NCI-H1092 treated with DMSO at 0.1 percent for 48 hours (cell line): ENCODE results near the gene CLEC16A.

Source experiments
- DNase-seq: peaks from one replicate; lab custom pipeline; 2025; lab: John Stamatoyannopoulos, UW

Gene CLEC16A

DNA sequence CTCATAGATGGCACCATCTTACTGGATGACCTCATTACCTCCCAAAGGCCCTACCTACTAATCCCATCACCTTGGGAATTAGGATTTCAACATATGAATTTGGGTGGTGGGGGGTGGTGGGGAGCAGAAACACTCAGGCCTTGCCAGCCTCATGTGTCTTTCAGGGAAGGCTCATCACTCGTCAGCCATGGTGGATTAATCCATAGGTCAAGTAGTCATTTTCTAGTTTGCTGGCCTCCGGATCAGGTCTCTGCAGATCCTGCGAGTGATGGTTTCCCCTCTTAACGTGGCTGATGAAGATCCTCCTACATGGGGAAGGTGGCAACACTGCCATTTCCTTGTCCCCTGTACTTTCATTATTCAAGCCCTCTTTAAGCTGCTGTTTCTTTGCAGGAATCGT is 101.1 kb downstream of the CLEC16A start:
- DNase-seq: no peak

DNA sequence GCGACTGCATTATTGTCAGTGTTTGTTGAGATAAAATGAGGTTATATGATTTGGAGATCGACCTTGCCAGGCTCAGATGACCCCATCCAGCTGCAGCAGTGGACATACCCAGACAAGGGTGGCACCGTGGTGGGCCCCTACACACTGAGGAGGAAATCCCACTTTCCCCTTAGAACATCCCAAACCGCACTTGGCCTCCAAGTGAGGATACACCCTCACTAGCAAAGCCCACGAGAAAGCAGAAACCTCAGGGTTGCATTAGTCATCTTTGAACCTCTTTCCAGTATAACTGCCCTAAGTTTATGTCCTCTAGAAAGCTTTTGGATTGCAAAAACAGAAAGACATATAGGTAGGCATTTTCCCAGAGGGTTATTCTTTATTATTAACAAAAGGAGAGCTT is 101.5 kb downstream of the CLEC16A start:
- no peak for DNase-seq

DNA sequence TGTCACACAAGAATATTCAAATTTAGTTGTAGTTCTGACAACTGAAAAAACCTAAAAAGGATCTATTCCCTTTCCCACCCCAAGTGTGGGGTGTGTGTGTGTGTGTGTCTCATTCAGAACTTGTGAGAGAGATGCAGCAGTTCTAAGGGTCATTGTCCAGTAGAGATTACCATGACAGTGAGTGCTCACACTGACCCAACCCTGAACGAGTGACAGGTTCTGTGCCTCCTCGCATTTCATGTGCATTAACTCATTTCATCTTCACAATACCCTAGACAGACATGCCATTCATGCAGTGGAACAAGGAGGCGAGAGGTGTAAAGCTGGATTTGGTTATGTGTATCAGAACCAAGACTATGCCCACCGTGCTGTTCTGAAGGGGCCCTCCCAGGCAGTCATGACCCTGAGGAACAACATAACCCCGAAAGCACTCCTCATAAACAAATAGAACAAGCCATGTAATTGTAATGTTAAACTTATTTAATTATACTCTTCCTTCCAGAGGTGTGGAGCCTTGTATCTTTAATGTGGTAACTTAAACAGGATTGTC is 102.1 kb downstream of the CLEC16A start:
- DNase-seq: no peak

DNA sequence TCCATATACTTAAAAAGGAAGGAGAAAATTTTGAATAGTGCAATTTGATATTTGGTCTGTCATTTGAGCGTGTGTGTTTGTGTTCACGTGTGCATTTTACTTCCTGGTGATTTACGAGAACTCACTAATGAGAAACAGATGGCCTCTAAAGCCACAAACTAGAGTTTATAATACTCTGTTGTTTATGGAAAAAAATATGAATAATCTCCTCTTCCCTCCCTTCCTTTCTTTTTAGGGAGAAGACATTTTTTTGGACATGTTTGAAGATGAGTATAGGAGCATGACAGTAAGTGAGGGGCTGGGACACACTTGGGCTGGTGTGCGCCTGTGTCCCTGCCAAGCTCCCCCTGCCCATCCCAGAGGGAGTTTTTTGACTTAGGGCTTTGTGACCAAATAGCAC is 102.7 kb downstream of the CLEC16A start:
- no peak for DNase-seq

DNA sequence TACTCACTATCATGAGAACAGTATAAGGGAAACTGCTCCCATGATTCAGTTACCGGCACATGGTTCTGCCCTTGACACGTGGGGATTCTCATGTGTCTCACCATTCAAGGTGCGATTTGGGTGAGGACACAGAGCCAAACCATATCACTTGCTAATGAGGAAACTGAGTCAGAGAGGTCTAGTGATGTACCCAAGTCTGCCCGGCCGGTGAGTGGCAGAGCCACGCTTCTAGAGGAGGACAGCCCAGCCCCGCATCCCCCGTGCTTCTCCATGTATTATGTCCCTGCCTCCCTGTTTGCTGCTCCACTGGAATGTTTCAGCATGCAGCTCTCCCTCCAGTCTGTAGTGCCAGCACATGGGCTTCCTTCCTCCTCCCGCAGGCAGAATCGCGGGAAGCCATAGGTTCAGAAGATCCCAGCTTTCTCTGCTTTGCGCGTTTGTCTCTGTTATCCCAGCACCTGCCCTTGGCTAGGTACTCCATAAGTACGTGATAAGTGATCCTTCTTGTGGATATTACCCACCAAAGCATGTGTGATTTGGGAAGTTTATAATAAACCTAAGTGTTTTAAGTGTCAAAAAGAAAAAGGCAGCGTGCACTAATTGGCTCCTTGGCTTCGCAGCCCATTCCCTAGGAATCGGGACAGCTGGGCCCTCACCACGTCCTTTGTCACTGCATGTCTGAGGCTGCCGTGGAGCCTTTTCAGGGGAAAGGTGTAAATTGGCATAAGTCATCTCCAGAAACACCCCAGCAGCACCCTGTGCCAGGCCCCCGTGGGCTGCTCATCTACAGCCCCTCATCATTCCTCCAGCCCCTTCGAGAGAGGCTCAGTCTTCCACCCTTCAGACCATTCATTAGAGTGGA is 103.8 kb downstream of the CLEC16A start:
- DNase-seq: no peak

DNA sequence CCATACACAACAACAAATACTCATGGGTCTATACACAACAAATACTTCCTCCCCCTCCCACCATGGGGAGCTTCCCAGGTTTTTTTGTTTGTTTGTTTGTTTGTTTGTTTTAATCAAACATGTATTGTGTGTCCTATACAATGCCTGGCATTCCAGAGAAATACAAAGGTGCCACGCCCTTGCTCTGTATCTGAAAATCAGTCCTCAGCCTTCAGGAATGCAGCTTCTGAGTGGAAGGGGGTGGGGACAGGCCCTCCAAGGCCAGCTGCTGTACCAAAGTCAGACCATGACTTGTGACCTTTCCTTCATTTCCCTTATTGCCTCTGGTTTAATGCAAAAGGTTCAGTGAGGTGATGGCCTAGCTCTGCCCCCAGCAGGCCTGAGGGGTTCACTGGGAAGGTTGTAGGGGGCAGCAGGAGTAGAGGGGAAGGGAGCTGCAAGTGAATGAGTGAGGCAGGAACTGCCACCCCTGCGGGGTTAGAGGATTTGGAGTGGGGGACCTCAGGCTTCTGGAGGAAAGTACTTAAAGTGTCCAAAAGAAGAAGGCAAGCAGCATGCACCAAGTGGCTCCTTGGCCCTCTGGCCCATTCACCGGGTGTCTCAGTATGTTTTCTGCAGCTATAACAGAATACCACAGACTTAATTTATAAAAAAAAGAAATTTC is 105.2 kb downstream of the CLEC16A start:
- no peak for DNase-seq

DNA sequence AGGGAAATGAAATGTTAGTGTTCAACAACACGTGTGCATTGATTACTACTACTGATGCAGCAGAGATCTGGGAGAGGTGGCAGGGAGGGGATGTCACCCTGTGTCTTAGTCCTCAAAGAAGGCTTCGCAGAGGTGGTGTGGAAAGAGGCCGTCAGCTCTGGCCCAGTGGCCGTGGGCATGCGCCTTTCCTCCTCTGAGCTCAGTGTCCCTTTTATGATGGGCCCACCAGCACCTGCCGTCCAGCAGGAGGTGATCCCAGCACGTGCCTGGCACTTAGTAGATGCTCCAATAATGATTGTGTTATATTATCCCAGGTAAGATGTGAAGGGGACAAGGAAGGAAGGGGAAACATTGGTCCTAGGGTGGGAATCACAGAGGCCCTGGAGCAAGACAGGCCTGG is 106.2 kb downstream of the CLEC16A start:
- DNase-seq: no peak

DNA sequence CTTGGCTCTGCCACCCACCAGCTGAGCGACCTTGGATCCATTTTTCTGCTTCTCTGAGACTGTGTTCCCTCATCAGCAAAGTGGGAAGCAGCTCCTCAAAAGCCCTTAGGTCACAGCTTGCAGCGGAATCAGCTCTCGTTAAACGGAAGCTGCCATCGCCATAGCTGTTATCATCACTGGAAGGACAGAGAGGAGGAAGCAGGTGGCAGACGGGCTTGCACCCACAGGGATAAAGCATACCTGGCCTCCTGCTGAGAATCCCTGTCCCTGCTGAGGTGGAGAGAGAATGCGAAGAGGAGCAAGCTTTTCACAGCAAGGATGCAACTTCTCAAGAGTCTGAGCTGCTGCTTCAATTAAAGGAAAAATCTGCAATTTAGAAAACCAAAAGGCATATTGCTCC is 106.6 kb downstream of the CLEC16A start:
- no peak for DNase-seq

DNA sequence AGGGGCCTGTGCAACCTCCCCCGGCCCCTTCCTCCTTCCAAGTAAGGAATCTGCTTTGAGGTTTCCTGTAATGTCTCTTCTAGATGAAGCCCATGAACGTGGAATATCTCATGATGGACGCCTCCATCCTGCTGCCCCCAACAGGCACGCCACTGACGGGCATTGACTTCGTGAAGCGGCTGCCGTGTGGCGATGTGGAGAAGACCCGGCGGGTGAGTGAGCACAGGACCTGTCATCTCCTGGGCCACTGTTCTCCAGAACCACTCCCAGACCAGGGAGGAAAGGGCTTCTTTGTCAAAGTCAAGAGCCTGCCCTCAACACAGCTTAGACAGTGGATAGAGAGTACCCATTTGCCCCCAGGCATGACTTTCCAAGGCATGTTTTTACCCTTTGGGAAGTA is 107.1 kb downstream of the CLEC16A start:
- no peak for DNase-seq

DNA sequence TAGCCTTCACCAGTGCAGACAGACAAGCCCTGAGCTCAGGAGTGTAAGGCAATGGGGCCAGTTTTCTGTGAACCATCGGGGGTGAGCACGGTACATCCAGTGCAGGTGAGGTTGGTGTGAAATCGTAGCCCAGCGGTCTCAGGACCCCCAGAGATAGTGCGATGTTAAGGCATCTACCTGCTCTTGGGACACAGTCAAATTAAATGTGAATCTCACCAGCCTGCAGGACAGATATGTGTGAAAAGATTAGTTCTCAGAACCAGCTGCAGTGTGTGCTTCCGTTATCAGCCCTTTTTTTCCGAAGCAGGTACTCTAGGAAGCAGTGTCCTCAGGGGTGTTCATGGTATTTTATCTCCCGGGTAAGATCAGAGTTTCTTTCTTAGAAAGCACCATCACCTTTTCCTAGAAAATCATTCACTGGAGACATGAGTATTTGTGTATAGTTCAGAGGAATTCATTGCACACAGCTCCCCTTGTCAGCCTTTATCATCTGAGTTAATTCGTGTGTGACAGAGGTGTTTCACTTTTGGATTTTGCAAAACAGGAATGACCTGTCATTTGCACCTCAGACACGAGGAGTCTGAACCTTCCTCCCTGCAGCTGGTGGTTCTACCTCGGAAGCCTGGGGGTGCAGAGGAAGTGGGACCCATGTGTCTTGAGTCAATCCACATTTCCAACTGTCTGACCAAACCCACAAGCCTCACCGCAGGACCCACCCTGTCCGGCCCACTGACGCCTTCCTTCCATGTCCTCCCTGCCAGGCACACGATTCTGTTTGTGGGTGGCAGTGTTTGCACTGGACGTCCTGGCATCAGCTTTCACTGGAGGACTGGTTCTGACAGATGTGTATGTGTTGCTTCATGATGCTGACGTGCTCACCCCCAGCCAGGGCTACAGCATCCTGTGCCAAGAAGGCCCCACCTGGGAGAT is 107.8 kb downstream of the CLEC16A start:
- DNase-seq: no peak

DNA sequence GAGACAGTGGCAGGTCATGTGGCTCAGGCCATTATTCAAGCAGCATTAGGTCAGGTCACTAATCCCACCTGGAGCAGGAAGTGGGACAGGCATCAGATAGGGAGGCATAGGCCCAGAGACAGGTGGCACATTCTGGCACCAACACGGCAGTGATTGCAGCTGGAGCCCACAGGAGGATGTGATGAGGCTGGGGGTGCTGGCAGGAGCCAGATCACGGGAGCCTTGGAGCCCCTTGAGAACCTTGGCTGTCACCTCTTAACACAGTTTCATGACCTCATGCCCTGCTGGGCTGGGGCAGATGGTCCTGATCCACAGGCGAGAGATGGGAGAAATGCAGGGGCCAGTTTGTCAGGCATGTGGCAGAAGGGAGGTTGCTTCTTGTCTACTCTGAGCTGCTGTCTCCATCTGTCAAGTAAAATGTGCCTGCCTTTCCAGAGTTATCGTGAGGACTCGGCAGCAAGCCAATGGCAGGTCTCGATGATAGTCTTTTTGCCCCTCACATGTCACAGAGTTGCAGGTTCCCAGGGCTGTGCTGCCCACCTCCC is 109.6 kb downstream of the CLEC16A start:
- DNase-seq: no peak

DNA sequence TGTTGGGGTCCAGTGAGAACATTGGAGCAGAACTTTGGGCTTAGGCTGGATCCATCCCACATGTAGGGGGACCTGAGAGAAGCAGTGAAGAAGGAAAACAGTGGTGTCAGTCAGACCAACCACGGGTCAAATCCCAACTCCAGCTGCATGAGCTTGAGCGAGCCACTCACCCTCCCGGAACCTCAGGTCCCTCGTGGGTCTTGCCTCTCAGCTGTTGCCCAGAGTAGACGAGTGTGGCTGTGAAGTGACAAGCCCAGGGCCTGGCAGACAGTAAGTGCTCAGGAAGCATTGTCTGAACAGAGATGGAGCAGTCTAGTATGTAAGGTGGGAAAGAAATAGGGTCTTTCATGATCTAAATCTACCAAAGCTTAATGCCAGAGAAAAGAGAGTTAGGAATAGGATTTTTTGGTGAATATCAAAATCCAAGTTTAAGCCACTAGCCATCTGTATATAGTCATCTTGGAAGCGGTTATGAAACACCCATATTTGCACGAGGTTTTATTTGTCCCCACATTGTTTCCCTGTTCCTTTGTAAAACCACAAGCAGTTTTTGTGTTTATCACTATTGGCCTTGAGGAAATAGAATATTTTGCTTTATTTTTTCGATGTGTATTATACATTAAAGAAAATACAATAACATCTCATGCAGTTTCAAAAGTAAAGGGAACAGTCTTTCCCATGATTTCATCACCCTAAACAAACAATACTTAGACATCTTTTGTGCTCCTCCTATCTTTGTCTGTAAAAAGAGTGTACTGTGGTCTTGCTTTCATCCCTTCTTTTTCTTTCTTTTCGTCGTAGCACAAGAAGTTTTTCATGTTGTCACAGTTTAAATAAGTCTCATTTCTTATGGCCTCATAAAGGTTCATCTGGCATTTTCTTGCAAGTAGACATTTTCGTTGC is 112.0 kb downstream of the CLEC16A start:
- no peak for DNase-seq

DNA sequence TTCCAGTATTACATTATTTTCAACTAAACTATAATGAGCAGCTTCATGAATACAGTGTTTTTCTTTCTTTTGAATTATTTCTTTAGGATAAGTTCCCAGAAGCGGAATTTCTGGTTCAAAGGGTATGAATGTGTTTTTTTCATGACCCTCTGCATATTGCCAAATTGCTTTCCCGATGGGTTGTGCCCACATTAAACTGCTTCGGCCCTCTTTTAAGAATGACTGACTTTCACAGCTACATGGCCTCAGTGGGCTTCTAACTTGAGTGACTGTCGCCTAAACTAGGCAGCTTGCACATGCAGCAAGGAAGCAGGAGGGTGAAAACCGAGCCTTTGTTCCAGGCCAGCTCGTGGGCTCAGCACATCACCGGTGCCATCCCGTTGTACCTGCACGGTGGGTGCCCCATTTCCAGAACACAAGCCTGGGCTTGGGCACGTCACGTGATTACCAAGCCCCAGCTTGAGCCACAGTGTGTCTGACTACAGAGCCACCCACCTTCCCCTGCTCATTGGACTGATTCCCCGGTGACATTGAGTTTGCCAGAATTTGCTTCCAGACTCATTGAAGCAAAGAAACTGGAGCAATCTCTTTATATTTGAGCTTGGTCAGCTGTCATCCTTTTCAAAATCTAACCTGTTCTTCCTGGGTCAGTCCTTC is 112.8 kb downstream of the CLEC16A start:
- no peak for DNase-seq

DNA sequence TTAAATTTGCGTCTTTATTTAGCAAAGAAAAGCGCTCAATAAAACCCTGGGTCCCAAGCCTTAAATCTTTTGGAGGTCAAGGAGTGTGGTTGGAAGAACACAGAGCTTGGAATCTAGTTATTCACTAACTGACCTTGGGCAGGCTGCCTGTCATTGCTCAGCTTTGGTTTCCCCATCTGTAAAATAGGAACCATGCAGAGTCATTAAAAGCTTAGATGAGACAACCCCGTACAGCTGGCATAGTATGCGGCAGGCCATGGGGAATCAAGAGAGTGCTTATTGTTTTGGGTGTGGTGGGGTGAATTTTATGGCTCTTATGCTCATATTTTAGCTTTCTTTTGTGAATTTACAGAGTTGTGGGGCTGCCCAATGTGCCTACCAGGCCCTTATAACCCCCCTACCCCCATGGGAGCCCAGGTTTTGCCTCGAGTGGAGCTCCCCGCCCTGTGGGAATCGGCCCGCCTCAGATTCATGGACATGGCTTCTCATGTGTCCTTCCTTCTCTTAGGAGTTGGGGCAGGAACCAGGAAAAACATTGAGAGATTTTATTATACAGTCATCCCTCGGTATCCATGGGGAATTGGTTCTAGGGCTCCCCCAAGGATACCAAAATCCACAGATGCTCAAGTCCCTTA is 113.5 kb downstream of the CLEC16A start:
- no peak for DNase-seq

DNA sequence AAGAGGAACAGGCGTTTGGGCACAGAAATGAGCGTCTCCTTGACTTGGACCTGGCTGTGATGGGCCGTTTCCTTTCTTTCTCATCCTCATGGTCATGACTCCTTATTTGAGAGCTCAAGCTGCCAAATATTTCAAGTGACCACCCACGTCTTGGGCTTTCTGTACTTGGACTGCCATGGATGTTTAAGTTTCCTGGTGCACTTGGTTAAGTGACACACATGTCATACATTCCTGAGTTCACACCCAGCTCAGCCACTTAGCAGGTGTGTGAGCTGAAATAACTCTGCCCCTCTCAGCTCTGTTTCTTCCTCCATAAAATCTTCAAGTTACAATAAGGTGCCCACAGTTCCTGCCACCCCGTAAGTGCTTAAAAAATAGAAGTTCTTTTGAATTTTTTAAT is 114.5 kb downstream of the CLEC16A start:
- no peak for DNase-seq

DNA sequence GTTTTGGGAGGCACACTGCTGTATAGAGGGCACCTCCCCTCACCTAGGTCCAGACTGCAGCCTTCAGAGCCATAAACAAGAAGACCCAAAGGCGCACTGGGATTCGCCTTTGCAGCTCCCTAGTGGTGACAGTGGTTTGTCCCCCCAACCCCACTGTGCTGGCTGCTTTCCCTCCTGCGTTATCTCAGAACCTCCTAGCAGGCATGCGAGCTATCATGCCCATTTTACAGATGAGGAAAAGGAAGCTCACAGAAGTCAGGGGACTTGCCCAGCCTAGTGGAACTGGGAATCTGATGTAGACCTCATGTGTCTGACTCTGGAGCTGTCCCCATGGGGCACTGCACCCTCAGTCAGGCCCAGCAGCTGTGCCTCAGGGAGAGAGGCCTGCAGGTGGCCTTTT is 115.2 kb downstream of the CLEC16A start:
- DNase-seq: no peak

DNA sequence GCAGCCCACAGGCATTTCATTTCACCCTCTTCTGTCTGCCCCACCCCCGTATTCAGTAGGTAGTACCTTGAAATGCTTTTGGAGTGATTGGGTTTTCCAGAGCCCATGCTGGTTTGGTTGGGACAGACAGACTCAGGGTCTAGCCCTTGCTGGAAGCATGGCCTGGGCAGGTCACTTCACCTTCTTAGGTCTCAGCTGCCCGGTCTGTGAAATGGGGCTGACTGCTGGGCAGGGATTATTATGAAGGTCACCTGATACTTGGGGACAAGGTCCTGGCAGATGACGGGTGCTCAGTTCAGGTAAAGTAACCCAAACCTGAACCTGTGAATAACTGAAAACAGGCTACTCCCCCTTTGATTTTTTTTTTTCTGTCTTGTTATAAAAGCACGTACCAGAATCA is 116.0 kb downstream of the CLEC16A start:
- no peak for DNase-seq

DNA sequence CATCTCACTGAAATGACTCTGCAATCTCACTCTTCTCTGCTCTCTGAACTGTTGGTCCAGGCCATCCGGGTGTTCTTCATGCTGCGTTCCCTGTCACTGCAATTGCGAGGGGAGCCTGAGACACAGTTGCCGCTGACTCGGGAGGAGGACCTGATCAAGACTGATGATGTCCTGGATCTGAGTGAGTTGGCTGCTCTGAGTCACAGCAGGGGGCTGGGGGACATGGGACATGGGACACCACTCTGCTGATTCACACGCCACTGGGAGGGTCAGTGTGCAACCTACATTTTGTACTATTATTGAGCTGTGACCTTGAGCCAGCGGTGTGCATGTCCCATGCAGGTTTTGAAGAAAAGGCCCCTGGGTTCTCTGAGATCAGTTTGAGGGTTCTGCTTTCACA is 116.5 kb downstream of the CLEC16A start:
- DNase-seq: no peak

DNA sequence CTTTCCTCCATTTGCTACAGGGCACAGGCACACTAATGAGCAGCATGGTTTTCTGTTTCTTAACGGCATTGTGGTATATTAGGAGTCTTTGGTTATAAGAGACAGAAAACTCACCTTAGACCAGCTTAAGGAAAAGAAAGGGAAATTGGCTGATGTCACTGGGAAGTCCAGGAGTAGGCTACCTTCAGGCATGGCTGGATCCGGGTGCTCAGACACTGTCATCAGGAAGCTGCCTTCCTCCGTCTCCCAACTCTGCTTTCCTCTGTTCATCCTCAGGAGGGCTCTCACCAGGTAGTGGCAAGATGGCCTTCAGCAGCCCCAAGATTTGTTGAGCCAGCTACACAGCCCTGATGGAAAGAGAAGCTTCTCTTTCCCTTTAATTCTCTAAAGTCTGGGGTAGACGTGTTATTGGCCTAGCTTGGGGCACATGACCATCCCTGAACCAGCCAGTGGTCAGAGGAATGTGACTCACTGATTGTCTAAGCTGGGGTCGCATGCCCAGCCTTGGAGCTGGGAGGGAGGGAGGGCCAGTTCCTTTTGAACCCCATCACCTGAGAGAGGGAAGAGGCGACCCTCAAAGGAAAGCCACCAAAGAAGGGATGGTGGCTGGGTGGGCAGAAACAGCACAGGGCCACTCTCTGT is 117.4 kb downstream of the CLEC16A start:
- DNase-seq: no peak
